ENCODE measurements around the gene SLC7A1.

The SLC7A1 gene

GRCh38 chr13:29550430-29550988 is 45.0 kb downstream of the SLC7A1 start:
- no peak for DNase-seq

DNA sequence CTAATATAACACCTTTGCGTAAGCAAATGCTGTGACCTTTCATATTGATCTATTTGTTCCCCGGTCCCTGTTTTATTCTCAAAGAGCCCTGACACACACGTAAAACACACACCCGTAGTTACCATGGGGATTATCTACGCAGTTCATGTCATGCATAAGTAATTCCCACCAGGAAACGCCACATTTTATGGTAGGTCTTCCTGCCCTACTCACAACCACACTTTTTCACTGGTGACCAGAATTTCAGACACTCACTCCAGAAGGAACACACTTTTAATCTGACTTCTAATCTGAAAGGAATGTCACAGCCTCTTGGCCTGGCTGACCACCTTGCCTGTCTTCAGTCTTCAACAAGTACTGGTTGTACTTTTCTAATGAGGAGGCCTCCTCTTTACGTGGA is 46.8 kb downstream of the SLC7A1 start:
- DNase-seq = no peak

DNA sequence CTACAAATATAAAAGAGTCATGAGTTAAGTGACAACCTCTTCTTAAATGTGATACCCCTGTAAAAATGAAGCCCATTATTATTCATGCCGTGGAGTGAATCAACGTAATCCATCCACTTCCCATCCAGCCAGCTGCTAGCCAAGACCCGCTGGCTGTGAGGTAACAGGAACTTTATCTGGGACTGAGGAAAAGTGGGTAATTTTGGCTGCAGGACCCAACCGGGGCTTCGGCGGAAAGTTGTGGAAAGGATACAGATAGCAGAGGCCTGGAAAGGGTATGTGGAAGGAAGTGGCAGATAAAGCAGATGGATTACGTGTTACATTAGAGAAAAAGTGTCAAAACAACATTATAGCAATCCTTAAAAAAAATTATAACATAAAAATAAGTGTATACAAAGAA is 48.3 kb downstream of the SLC7A1 start:
- no peak for DNase-seq

DNA sequence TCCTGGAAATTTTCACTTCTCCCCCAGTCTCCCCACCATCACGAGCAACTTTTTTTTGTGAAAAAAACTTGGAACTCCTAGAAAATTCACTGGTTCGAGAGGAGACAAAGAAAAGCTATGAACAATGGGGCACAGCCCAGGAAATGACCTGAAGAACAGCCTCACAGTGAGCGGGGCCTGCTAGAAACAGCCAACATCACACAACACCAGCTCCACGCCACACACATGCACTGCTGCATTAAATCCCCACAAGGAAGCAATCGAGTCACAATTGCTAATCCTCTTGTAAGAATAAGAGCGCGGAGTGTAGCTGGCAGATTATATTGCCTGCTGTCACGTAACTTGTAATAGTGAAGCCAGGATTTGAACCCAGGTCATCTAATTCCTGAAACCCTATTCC is 48.8 kb downstream of the SLC7A1 start:
- no peak for DNase-seq

- no peak for DNase-seq
These were observed 49.5 kb downstream of the SLC7A1 start for GRCh38 chr13:29545988-29546387.

- DNase-seq = no peak
These were observed 52.0 kb downstream of the SLC7A1 start for GRCh38 chr13:29543230-29544215.

DNA sequence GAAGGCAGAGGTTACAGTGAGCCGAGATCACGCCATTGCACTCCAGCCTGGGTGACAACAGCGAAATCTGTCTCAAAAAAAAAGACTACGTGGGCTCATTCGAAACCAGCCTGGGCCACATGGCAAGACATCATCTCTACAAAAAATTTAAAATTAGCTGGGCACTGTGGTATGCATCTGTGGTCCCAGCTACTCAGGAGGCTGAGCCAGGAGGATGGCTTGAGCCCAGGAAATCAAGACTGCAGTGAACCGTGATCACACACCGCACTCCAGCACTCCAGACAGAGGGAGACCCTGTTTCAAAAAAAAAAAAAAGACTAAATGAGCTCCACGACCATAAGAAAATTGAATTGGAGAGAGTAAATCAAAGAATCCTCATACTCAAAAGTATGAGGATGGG is 53.1 kb downstream of the SLC7A1 start:
- DNase-seq = no peak

DNA sequence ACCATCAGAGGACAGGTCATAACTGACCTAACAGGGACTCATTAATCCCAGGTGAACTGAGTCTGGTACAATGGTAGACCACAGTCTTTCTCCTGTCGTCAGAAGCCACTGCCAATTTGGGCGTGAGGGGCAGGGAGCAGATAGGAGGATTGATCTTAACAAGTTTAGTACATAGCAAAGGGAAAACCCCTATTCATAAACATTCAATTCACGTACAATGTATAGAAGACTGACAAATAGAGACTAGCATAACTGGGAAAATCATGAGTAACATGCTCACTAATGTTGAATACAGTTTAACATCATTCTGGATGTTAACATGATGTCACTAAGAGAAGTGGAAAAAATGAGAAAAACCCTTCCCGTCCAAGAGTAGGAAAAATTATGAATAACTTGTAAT is 54.1 kb downstream of the SLC7A1 start:
- DNase-seq = no peak

GRCh38 chr13:29540799-29541198 is 54.7 kb downstream of the SLC7A1 start:
- no peak for DNase-seq

GRCh38 chr13:29540334-29540733 is 55.2 kb downstream of the SLC7A1 start:
- no peak for DNase-seq

DNA sequence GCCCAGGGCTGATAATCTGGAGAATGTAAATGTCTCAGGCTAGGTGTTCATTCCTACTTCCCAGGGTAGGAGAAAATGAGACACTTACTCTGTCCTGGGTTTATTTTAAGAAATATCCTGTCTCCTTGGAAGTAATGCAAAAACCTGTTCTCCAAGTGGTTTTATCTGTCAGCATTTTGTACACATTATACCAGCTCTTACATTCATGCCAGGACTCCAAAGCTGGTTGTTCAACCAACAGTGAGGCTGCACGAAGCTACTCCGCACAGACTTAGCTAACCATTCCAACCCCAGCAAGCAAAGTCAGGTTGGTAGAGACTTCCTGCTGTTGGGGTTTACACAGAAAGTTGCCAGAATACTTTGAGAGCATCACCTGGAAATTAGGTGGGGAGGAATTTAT is 55.6 kb downstream of the SLC7A1 start:
- no peak for DNase-seq

GRCh38 chr13:29538652-29539040 is 56.8 kb downstream of the SLC7A1 start:
- no peak for DNase-seq

GRCh38 chr13:29537736-29538651 is 57.5 kb downstream of the SLC7A1 start:
- DNase-seq = no peak

GRCh38 chr13:29536853-29537252 is 58.6 kb downstream of the SLC7A1 start:
- DNase-seq = no peak

GRCh38 chr13:29535663-29536655 is 59.5 kb downstream of the SLC7A1 start:
- DNase-seq = no peak

- DNase-seq = no peak
These were observed 61.4 kb downstream of the SLC7A1 start for GRCh38 chr13:29534083-29534482.

DNA sequence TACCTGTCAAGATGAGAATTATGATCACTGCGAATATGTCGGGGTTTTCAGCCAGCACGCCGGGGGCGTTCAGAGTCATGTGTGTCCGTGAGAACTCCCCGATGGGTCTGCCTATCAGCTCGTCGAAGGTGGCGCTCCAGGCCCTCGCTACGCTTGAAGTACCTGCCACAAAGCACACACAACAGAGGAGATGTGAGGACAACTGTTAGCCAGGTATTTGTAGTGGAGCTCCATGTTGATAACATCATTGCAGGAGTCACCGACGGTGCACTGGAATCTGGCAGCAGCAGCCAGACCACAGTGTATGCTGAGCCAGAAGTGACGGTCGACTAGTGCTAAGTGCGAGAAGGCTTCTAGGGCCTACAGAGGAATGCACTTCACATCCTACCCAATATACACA is 62.7 kb downstream of the SLC7A1 start:
- DNase-seq = no peak

- DNase-seq = no peak
These were observed 63.4 kb downstream of the SLC7A1 start for GRCh38 chr13:29532116-29532515.

DNA sequence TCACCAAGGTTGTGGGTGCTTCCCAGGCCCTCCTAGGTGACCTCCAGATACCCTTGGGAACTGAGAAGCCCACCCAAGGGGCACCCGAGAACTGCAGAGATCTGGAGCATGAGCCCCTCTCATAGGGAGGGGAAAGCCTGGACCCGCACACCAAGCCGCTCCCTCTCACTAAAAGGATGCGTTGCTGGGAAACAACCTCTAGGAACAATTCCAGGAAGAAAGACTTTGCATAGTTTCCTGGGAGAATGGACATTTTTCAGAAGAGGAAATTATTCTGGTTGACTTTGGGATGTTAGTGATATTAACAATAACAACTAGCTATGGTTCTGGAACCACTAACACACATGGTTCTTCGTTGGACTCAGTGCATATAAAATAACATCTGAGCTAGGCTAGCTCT is 64.6 kb downstream of the SLC7A1 start:
- no peak for DNase-seq

- DNase-seq = no peak
These were observed 65.7 kb downstream of the SLC7A1 start for GRCh38 chr13:29529754-29530153.

GRCh38 chr13:29527916-29528315 is 67.6 kb downstream of the SLC7A1 start:
- DNase-seq = no peak

DNA sequence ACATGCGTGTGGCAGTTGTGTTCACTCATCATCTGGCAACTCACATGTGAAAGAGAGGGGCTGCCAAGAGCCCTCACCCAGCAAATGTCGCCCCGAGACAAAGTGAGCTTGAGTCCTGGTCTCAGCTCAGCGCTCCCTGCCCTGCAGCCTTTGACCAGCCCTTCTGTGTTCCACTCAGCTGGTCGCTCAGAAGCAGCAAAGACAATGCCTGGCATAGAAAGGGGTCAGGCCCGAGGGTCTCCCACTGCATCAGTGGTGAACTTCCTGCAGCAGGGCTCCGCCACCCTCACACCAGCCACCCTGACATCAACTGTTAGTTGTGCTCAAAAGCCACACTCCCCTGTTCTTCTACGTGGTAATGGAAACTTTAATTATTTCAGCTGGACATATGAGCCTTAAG is 68.0 kb downstream of the SLC7A1 start:
- no peak for DNase-seq
